ENCODE measurements around the gene MYL9. TPM values are rescaled to one million over a fixed set of nuclear protein-coding genes. Genes with fewer than 3 reads are reported as not detected.

The MYL9 gene
- polyA plus RNA-seq, 2 of the 4 experiments (the other 2 are of a cell fraction), result 2.2 to 29.5 TPM

GRCh38 chr20:36574366-36575135, 33.2 kb downstream of the MYL9 start:
- Histone ChIP-seq H3K4me2 (peak overlapping the region; percentile 97), H3K4me3 (peak overlapping the region; percentile 86), H3K9me3 (no peaks in the 10 kb centered on the region), H3K4me1 (peaks cover 15% of the 10 kb centered on the region), H3K27ac (peak overlapping the region; percentile 70 to 93)
- POLR2A ChIA-PET, result no interaction called here
- WGBS (ENCODE audit: missing lambda C conversion rate), result 17% methylated on average over 22 of the region's 69 CpGs
- FAIRE-seq (no peak), ATAC-seq (peak; percentile 40 to 70; a peak in 5 of 6 replicates), DNase-seq (ENCODE audit: low read depth in 1 of 2, low spot score in 1 of 2) (peak; percentile 46)
- TF ChIP-seq RAD21 (conservative IDR thresholded peaks at IDR 0.05 in 1 of 2, IDR thresholded peaks at IDR 0.05 in 1 of 2) (no peak), E2F6 (IDR thresholded peaks at IDR 0.05; ENCODE audit: borderline replicate concordance, low read depth) (peak; percentile 87)
- TF ChIP-seq, protein P1, sequence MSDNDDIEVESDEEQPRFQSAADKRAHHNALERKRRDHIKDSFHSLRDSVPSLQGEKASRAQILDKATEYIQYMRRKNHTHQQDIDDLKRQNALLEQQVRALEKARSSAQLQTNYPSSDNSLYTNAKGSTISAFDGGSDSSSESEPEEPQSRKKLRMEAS (IDR thresholded peaks at IDR 0.05), result peak; percentile 91
- CTCF ChIA-PET, result interaction anchor here (1.2 to 2.3 kb wide), 2 partner anchors 16 to 31 kb away, joined by 3 to 18 read pairs; partner anchors contain the start of gene RAB5IF

- FAIRE-seq (no peak), DNase-seq (ENCODE audit: low read depth in 1 of 2, low spot score in 1 of 2) (no peak), ATAC-seq (no peak)
- WGBS (ENCODE audit: missing lambda C conversion rate), result 100% methylated on average over 1 of the region's 1 CpG
- Histone ChIP-seq H3K9me3 (no peaks in the 10 kb centered on the region), H3K27ac (no peak overlapping the region), H3K4me1 (peaks cover 15% of the 10 kb centered on the region), H3K4me3 (no peak overlapping the region), H3K4me2 (no peak overlapping the region)
- TF ChIP-seq CHD4 (IDR thresholded peaks at IDR 0.05; ENCODE audit: borderline replicate concordance), result no peak
- TF ChIP-seq MYC (IDR thresholded peaks at IDR 0.05; ENCODE audit: borderline replicate concordance, low read length), result no peak
- TF ChIP-seq CEBPB (IDR thresholded peaks at IDR 0.05), result no peak
- no peak for TF ChIP-seq HES2 (IDR thresholded peaks at IDR 0.05)
- TF ChIP-seq, protein P1 (IDR thresholded peaks at IDR 0.05), result no peak
- TF ChIP-seq NR3C1 (IDR thresholded peaks at IDR 0.05), result no peak
- no peak for TF ChIP-seq ZNF302 (CRISPR knock-in tag; IDR thresholded peaks at IDR 0.05)
- POLR2A ChIA-PET, result no interaction called here
- CTCF ChIA-PET, result interaction anchor here (1.1 to 2.3 kb wide), 3 partner anchors 19 to 198 kb away, joined by 3 to 18 read pairs (median 5); partner anchors contain the start of genes DSN1 and RAB5IF
Measured at GRCh38 chr20:36576081-36576445, 34.7 kb downstream of the MYL9 start.

DNA sequence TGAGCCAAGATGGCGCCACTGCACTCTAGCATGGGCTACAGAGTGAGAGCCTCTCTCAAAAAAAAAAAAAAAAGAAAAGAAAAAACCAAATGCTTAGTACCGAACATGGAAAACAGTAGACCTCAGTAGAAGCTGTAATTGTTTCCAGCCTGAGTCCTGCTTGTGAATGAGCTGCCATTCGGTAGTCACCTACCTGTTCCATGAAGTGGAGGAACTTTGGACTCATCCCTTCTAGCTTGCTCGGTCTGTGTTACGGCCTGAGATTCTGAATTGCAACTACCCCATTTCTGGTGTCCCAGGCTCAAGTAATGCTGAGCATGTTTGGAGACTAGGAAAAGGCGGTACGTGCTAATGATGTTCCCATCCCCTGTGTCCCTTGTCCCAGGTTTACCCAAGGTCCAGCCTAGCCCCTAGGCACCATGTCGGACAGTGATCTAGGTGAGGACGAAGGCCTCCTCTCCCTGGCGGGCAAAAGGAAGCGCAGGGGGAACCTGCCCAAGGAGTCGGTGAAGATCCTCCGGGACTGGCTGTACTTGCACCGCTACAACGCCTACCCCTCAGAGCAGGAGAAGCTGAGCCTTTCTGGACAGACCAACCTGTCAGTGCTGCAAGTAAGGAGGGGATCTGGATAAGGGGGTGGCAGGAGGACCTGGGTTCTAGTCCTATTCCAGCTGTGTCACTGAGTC, 37.2 kb downstream of the MYL9 start:
- CTCF ChIA-PET, result interaction anchor here (0.6 to 4.2 kb wide), 4 partner anchors 27 to 176 kb away, joined by 3 to 23 read pairs (median 4); partner anchors contain the start of gene RAB5IF
- 93% methylated on average over 15 of the region's 15 CpGs for WGBS (ENCODE audit: missing lambda C conversion rate)
- Histone ChIP-seq H3K4me3 (no peak overlapping the region), H3K4me2 (no peak overlapping the region), H3K9me3 (no peaks in the 10 kb centered on the region), H3K4me1 (peaks cover 11% of the 10 kb centered on the region), H3K27ac (no peak overlapping the region)
- no peak for FAIRE-seq
- POLR2A ChIA-PET, result no interaction called here
- TF ChIP-seq KDM1A (IDR thresholded peaks at IDR 0.05; ENCODE audit: low read depth) (no peak), USF2 (IDR thresholded peaks at IDR 0.05) (no peak), ZSCAN20 (CRISPR knock-in tag; IDR thresholded peaks at IDR 0.05) (no peak), NFE2L2 (conservative IDR thresholded peaks at IDR 0.05; ENCODE audit: low read length) (no peak), CHD2 (IDR thresholded peaks at IDR 0.05; ENCODE audit: low read length, partially characterized antibody) (no peak), RAD21 (conservative IDR thresholded peaks at IDR 0.05 in 1 of 2, IDR thresholded peaks at IDR 0.05 in 1 of 2) (no peak), ZFP36 (IDR thresholded peaks at IDR 0.05; ENCODE audit: borderline replicate concordance, partially characterized antibody) (no peak), NPAS2 (CRISPR knock-in tag; IDR thresholded peaks at IDR 0.05; ENCODE audit: borderline replicate concordance) (no peak), SREBF2 (IDR thresholded peaks at IDR 0.05) (no peak), RARB (CRISPR knock-in tag; IDR thresholded peaks at IDR 0.05) (no peak), ESRRA (IDR thresholded peaks at IDR 0.05; ENCODE audit: borderline replicate concordance, low read length) (no peak), HES2 (IDR thresholded peaks at IDR 0.05) (no peak), ZC3H11A (IDR thresholded peaks at IDR 0.05) (no peak), FOXS1 (CRISPR knock-in tag; IDR thresholded peaks at IDR 0.05) (no peak), HOXB5 (CRISPR knock-in tag; IDR thresholded peaks at IDR 0.05) (no peak), KDM5A (IDR thresholded peaks at IDR 0.05) (no peak), JUN (IDR thresholded peaks at IDR 0.05) (no peak)
- TF ChIP-seq, protein P2, sequence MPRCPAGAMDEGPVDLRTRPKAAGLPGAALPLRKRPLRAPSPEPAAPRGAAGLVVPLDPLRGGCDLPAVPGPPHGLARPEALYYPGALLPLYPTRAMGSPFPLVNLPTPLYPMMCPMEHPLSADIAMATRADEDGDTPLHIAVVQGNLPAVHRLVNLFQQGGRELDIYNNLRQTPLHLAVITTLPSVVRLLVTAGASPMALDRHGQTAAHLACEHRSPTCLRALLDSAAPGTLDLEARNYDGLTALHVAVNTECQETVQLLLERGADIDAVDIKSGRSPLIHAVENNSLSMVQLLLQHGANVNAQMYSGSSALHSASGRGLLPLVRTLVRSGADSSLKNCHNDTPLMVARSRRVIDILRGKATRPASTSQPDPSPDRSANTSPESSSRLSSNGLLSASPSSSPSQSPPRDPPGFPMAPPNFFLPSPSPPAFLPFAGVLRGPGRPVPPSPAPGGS (IDR thresholded peaks at IDR 0.05), result no peak
- TF ChIP-seq, protein P3, sequence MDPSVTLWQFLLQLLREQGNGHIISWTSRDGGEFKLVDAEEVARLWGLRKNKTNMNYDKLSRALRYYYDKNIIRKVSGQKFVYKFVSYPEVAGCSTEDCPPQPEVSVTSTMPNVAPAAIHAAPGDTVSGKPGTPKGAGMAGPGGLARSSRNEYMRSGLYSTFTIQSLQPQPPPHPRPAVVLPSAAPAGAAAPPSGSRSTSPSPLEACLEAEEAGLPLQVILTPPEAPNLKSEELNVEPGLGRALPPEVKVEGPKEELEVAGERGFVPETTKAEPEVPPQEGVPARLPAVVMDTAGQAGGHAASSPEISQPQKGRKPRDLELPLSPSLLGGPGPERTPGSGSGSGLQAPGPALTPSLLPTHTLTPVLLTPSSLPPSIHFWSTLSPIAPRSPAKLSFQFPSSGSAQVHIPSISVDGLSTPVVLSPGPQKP (IDR thresholded peaks at IDR 0.05; ENCODE audit: low read depth, low read length), result no peak
- no peak for ATAC-seq
- no peak for DNase-seq (ENCODE audit: low read depth in 1 of 2, low spot score in 1 of 2)

Data from A549 (cell line).